Body of pancreas (tissue), 4 donors: ENCODE measurements around the gene FAM177B. TPM values are rescaled to one million over a fixed set of nuclear protein-coding genes. Genes with fewer than 3 reads are reported as not detected.

Experiments
- ATAC-seq: fragments of 150-250 bp; one replicate; pipeline ENCODE4 v1.9.1; 2016
- DNase-seq, 4 donors: peaks; one replicate each; pipeline ENCODE4 v3.0.0-alpha.2; 2019
- H3K27ac ChIP-seq, 4 donors: fragments of 200-600 bp; sonication (generic); 1 replicate in 3 of 4; 2 replicates in 1 of 4; pipeline versions ENCODE4 v1.5.1 to v1.6.1; 2016 to 2019; ENCODE audit warnings: mild to moderate bottlenecking in 1 of 4, mixed read lengths in 1 of 4, moderate library complexity in 1 of 4
- H3K27me3 ChIP-seq, 2 donors: fragments of 200-600 bp; sonication (generic); one replicate each; pipeline ENCODE4 v1.6.0; 2016; ENCODE audit warnings: mild to moderate bottlenecking in 1 of 2
- H3K36me3 ChIP-seq, 2 donors: fragments of 200-600 bp; sonication (generic); replicated peaks in 1 of 2; 2 replicates each; pipeline ENCODE4 v1.5.1; 2016; ENCODE audit warnings: low read depth in 2 of 2; ENCODE audit not compliant: insufficient read depth in 1 of 2
- H3K4me1 ChIP-seq: fragments of 200-600 bp; sonication (generic); one replicate; pipeline ENCODE4 v1.6.0; 2016
- H3K4me3 ChIP-seq, 2 donors: fragments of 200-600 bp; sonication (generic); 1 replicate in 1 of 2; 2 replicates in 1 of 2; pipeline ENCODE4 v1.5.1; 2016 to 2019
- H3K9me3 ChIP-seq, 3 donors: fragments of 200-600 bp; sonication (generic); 1 replicate in 2 of 3; 2 replicates in 1 of 3; pipeline ENCODE4 v1.5.1; 2016
- CTCF ChIP-seq, 7 experiments: fragments of 450-650 bp in 4 of 7; fragments of 200-600 bp in 3 of 7; sonication (generic) in 3 of 7; IDR thresholded peaks; one replicate each; pipeline ENCODE4 v1.5.1; 2016 to 2019; ENCODE audit warnings: antibody characterized with exemption in 7 of 7
- POLR2A ChIP-seq, 3 donors: fragments of 450-650 bp; IDR thresholded peaks; one replicate each; pipeline ENCODE4 v1.6.1; 2016; ENCODE audit warnings: antibody characterized with exemption in 3 of 3, mild to moderate bottlenecking in 2 of 3
- WGBS, 2 donors: methylation state at CpG; one replicate each; pipeline ENCODE4 v1.1.5; 2017; 5-methylcytosine and 5-hydroxymethylcytosine counted together
- intact Hi-C: fragments of 100-400 bp; cut with DNase I; formaldehyde crosslinking; loops from one replicate; pipeline ENCODE4 v1.15.1; 2023
- total RNA-seq, 2 donors: library from RNA; depleted of rRNA; stranded (reverse); fragments of >200 nt; gene quantifications; one replicate each; pipeline ENCODE4 v1.1.0, GENCODE V29; 2016

The FAM177B gene
- total RNA-seq, 2 donors from 2014 or later = 3.4 TPM; not detected in 1

- peak; percentile 54 to 65 (median 61) for DNase-seq
- H3K9me3 ChIP-seq = no peaks in the 10 kb centered on the region
- TF ChIP-seq CTCF (IDR thresholded peaks at IDR 0.05) = no peak
- TF ChIP-seq POLR2A (IDR thresholded peaks at IDR 0.05) = no peak
- intact Hi-C loops = no loop called here
- ATAC-seq = peak; percentile 29
- peak overlapping the region; percentile 61 to 79 for H3K4me3 ChIP-seq
- peaks cover 26% of the 10 kb centered on the region for H3K4me1 ChIP-seq
- no peaks in the 10 kb centered on the region for H3K36me3 ChIP-seq
- no peaks in the 10 kb centered on the region for H3K27me3 ChIP-seq
- peak overlapping the region; percentile 94 to 99 (median 96) for H3K27ac ChIP-seq
- 0 to 1% methylated on average over 30 to 42 of the region's 42 CpGs for WGBS, 2 donors
These were observed 25.4 kb upstream of the FAM177B start for GRCh38 chr1:222711319-222712252.

GRCh38 chr1:222712253-222713090 is 24.5 kb upstream of the FAM177B start, which contains the start of the genes AIDA and BROX:
AIDA (minus strand) TSS chr1:222712491; CDS start chr1:222712317, 174 bp downstream.
BROX (plus strand) TSS chr1:222712564; CDS start chr1:222715700, 3,136 bp downstream.
- TF ChIP-seq CTCF (IDR thresholded peaks at IDR 0.05) = no peak
- peak; percentile 35 to 71 (median 64) for TF ChIP-seq POLR2A (IDR thresholded peaks at IDR 0.05)
- Histone ChIP-seq H3K36me3 (peaks cover 0 to 2% of the 10 kb centered on the region in 2 donors), H3K4me1 (peaks cover 26% of the 10 kb centered on the region), H3K27me3 (no peaks in the 10 kb centered on the region), H3K4me3 (peak within 1 kb of the TSS; percentile 61 to 79), H3K27ac (peak within 1 kb of the TSS; percentile 94 to 99 (median 96)), H3K9me3 (no peaks in the 10 kb centered on the region)
- 0% methylated on average over 35 to 48 of the region's 62 CpGs for WGBS, 2 donors
- peak; percentile 92 for ATAC-seq
- DNase-seq = peak; percentile 92 to 96 (median 94)
- intact Hi-C loops = no loop called here

GRCh38 chr1:222713091-222713961 is 23.7 kb upstream of the FAM177B start:
- Histone ChIP-seq H3K27me3 (no peaks in the 10 kb centered on the region), H3K4me3 (peak overlapping the region; percentile 24 to 61), H3K9me3 (no peaks in the 10 kb centered on the region), H3K27ac (peak overlapping the region; percentile 94 to 99 (median 96)), H3K36me3 (peaks cover 0 to 2% of the 10 kb centered on the region in 2 donors), H3K4me1 (peaks cover 26% of the 10 kb centered on the region)
- intact Hi-C loops = no loop called here
- DNase-seq (peak; percentile 90 to 95 (median 92)), ATAC-seq (peak; percentile 84)
- peak in 2 of 3 donors; percentile 67 to 68 for TF ChIP-seq POLR2A (IDR thresholded peaks at IDR 0.05)
- TF ChIP-seq CTCF (IDR thresholded peaks at IDR 0.05) = no peak
- 0 to 1% methylated on average over 21 to 39 of the region's 39 CpGs for WGBS, 2 donors

GRCh38 chr1:222716393-222716792 is 20.6 kb upstream of the FAM177B start:
- no peak for DNase-seq
- no peaks in the 10 kb centered on the region for H3K9me3 ChIP-seq
- TF ChIP-seq POLR2A (IDR thresholded peaks at IDR 0.05) (no peak), CTCF (IDR thresholded peaks at IDR 0.05) (no peak)
- WGBS, 2 donors = 89 to 96% methylated on average over 2 of the region's 2 CpGs
- peaks cover 7% of the 10 kb centered on the region for H3K4me1 ChIP-seq
- intact Hi-C loops = no loop called here
- H3K27ac ChIP-seq = no peak overlapping the region
- ATAC-seq = no peak
- H3K27me3 ChIP-seq = no peaks in the 10 kb centered on the region
- peaks cover 0 to 12% of the 10 kb centered on the region in 2 donors for H3K36me3 ChIP-seq
- H3K4me3 ChIP-seq = no peak overlapping the region
